GM18907 (cell line): ENCODE results near the gene C2orf92.
A peak's percentile ranks its signal among the peaks of the same experiment; 100 is the strongest.
"Not testable (repeated sequence)": the region's sequence is repeated elsewhere in the genome, so short reads cannot be mapped to it uniquely, and the experiment has no call there.

ENCODE experiments used
- ATAC-seq: cut with Tn5 transposase; IDR thresholded peaks from one replicate; pipeline ENCODE4 v1.9.1; 2021; ENCODE audit warnings: mild to moderate bottlenecking, moderate library complexity; ENCODE audit not compliant: unreplicated experiment

C2orf92 gene

GRCh38 chr2:97688062-97688827 is 18.7 kb downstream of the C2orf92 start:
- peak; percentile 60 for ATAC-seq

GRCh38 chr2:97691166-97691565 is 21.7 kb downstream of the C2orf92 start:
- no peak for ATAC-seq

GRCh38 chr2:97693476-97693875 is 24.0 kb downstream of the C2orf92 start:
- ATAC-seq, result no peak

GRCh38 chr2:97695744-97696143 is 26.2 kb downstream of the C2orf92 start:
- ATAC-seq, result no peak

- ATAC-seq, result no peak
Observed at GRCh38 chr2:97697252-97698235, 28.0 kb downstream of the C2orf92 start.

GRCh38 chr2:97698530-97698929 is 29.0 kb downstream of the C2orf92 start:
- ATAC-seq, result no peak

GRCh38 chr2:97699765-97700444 is 30.4 kb downstream of the C2orf92 start:
- ATAC-seq, result peak; percentile 59

GRCh38 chr2:97701186-97701585 is 31.7 kb downstream of the C2orf92 start:
- no peak for ATAC-seq

- ATAC-seq, result no peak
Observed at GRCh38 chr2:97701851-97702465, 32.4 kb downstream of the C2orf92 start.

GRCh38 chr2:97702731-97703470 is 33.4 kb downstream of the C2orf92 start:
- ATAC-seq, result no peak

GRCh38 chr2:97703741-97704140 is 34.2 kb downstream of the C2orf92 start:
- no peak for ATAC-seq

- ATAC-seq, result no peak
Observed at GRCh38 chr2:97704989-97705388, 35.5 kb downstream of the C2orf92 start.

- no peak for ATAC-seq
Observed at GRCh38 chr2:97706112-97706511, 36.6 kb downstream of the C2orf92 start.

GRCh38 chr2:97706708-97707345 is 37.3 kb downstream of the C2orf92 start:
- ATAC-seq, result no peak

- ATAC-seq, result no peak
Observed at GRCh38 chr2:97707362-97708047, 38.0 kb downstream of the C2orf92 start.

GRCh38 chr2:97708048-97708380 is 38.5 kb downstream of the C2orf92 start:
- ATAC-seq, result no peak

GRCh38 chr2:97708608-97709007 is 39.1 kb downstream of the C2orf92 start:
- no peak for ATAC-seq

- no peak for ATAC-seq
Observed at GRCh38 chr2:97711394-97711711, 41.8 kb downstream of the C2orf92 start.

- ATAC-seq, result not testable (repeated sequence)
Observed at GRCh38 chr2:97712175-97712574, 42.7 kb downstream of the C2orf92 start.
